COR-L47 (cell line): ENCODE measurements around the gene EXOC4.

Experiments used
- DNase-seq: peaks from one replicate; lab custom pipeline; 2025; lab: John Stamatoyannopoulos, UW

EXOC4 gene

GRCh38 chr7:133790911-133791310 lies 538.0 kb downstream of the EXOC4 start:
- no peak for DNase-seq

DNA sequence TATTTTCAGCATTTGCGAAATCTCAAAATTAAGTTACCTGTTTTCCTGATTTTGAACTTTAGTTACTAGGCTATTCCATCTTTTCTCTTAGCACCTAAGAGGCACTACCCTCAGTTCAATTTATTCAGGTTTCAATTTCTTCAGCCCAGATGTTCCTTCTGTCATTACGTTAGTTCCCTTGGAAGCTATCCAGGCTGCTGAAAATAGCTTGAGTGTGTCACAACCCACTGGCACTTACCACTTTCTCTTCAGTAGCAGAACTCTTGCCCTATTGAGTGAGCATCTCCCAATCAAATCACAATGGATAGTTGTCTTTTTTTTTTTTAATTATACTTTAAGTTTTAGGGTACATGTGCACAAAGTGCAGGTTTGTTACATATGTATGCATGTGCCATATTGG lies 541.6 kb downstream of the EXOC4 start:
- DNase-seq: no peak

DNA sequence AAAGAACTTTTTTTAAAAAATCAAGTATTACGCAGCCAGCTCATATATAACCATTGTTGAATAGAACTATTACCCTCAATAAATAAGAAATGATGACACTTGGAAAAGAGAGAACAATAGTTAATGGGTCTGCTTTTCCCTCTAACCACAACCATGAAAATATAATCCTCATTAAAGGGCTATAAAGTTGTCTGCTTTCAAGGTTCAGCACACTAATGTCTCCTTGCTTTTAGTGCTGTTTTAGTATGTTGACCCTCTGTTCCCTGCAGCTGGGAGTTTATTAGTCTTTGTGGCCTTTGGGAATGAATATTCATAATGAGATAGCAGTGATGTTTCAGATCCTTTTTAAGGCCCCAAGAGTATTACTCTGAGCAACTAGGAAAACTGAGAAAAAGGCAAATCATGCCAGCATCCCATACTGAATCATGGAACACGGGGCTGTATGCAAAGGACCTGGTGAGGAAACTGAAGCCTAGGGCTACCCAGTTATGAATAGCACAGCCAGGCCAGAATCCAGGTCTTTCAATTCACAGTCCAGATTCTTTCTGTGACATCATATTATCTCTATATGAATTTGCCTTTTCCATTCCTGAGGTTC lies 542.3 kb downstream of the EXOC4 start:
- no peak for DNase-seq

DNA sequence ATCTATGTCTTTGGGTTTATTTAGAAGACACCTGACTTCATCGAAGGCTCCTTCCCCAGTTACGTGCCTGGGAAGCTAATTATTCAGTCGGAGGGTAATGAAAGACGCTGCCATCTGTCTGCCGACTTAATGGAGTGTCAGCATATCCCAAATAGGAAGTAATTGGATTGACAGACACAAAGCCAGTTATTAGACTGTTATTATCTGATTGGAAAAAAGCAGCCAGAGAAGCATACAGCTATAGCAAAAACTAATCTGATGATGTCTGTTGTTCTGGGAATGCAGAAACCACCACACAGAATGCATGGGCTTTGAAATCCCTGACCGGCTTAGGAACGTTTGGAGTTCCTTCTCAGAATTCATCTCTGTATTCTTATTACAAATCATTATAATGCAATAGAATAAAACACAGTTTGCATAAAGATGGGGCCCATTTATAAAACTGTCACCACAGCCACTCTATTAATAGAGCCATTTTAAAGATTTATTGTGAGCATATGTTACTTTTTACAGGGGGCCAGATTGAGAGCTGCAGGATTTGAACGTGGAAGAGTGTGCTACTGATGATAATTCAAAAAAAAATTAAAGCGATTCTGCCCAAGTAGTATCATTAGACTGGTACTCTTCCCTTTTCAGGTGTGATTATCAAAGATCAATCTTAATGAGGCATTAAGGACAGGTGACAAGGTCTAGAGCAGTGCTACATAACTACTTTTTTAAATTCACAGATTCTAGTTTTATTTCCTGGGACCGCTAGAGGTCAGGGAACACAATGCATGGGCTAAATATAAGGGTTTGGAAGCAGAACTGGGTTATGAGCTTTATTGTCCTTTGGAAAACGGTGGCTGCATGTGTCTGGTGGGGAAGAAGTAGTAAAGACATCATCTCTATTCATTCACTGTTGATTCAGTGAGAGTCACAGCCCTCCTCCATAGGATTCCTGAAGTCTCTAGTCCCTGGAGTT lies 544.2 kb downstream of the EXOC4 start:
- DNase-seq: no peak

DNA sequence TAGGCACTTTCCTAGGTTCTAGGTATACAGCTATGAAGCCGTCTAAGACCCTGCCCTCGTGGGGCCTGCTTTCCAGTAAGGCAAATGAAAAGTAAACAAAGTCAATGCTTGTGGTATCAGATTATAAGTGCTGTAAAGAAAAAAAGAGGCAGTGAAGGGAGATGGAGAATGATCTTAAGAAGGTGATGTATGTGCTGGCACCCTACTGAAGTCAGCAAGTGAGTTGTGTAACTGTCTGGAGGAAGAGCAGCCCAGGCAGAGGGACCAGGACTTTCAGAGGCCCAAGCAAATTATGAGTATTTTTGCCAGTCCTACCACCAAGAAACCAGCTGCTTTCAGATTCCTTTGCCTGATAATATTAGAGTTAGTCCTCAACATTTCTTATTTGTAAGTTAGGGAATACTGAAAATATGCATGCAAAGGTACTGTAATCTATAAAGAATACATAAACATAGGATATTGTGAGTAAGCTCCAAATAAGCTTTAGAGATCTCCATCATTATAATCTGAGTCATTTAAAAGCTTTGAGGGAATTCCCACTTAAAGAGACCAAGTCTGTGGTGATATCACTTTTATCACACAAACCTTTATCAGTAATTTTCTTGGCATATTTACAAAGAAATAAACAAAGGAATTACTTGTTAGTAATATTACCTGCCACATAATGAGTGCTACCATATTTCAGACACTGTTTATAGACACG lies 545.1 kb downstream of the EXOC4 start:
- DNase-seq: no peak

- no peak for DNase-seq
Observed at GRCh38 chr7:133801341-133801740, 548.5 kb downstream of the EXOC4 start.

- no peak for DNase-seq
Observed at GRCh38 chr7:133804127-133804526, 551.2 kb downstream of the EXOC4 start.

GRCh38 chr7:133805426-133805825 lies 552.5 kb downstream of the EXOC4 start:
- DNase-seq: no peak

DNA sequence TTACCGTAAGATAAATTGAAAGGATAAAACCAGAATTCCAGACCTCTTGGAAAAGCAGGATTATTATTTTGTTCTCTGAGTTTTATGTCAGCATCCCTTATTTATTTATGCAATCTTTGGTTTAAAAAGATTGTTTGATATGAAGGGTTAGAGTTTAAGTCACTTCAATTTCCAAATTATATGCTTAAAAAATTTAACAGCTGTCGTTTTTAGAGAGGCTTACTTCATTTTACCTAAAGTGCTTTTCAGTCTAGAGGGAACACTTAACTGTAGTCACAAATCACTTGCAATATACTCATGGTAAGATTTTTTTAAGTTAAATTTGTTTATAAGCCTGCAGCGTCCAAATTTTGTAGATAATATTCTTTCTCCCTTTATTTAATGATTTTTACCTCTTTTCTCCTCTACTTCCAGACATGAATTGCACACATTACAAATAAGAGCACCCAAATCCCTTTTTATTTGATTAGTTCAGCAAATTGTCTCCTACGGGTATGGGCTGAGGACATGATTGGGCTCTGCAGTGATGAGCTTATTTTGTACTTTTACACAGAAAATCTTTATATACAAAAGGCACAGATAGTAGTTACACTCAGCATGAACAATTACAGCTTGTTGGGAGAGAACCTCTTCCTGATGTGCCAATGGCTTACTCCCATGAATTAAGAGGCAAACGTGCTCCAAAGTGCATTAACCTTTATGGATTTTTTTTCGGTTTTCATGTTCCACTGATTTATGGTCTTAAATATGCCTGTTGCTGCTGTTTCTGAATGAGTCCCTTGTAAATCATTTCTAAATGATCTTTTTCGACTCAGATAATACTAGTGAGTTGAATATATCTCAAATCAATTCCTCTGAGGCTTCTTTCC lies 555.0 kb downstream of the EXOC4 start:
- no peak for DNase-seq

GRCh38 chr7:133808493-133808866 lies 555.6 kb downstream of the EXOC4 start:
- DNase-seq: no peak

DNA sequence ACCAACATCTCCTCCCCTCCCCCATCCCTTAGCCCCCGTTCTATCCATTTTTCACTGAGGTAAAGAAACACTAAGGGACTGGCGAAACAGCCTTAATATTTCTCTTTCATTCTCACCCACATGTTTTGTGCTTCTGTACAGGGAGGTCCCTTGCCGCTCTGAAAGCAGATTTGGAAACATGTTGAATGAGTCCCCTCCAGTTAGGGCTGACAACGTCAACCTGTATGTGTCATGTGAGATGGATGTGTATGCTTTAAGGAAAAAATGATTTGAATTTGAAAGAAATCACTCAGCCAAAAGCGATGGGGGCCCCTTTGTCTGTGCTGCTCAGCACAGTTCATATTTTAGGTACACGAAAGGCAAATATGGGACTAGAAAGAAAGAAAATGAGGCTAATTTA lies 560.0 kb downstream of the EXOC4 start:
- DNase-seq: no peak

GRCh38 chr7:133815611-133816210 lies 562.8 kb downstream of the EXOC4 start:
- no peak for DNase-seq

GRCh38 chr7:133819695-133820094 lies 566.8 kb downstream of the EXOC4 start:
- DNase-seq: no peak

- DNase-seq: no peak
Observed at GRCh38 chr7:133820584-133820983, 567.7 kb downstream of the EXOC4 start.

- no peak for DNase-seq
Observed at GRCh38 chr7:133821171-133821570, 568.3 kb downstream of the EXOC4 start.

- no peak for DNase-seq
Observed at GRCh38 chr7:133822001-133822641, 569.2 kb downstream of the EXOC4 start.

- no peak for DNase-seq
Observed at GRCh38 chr7:133822868-133823552, 570.1 kb downstream of the EXOC4 start.

- DNase-seq: no peak
Observed at GRCh38 chr7:133824132-133824531, 571.3 kb downstream of the EXOC4 start.

DNA sequence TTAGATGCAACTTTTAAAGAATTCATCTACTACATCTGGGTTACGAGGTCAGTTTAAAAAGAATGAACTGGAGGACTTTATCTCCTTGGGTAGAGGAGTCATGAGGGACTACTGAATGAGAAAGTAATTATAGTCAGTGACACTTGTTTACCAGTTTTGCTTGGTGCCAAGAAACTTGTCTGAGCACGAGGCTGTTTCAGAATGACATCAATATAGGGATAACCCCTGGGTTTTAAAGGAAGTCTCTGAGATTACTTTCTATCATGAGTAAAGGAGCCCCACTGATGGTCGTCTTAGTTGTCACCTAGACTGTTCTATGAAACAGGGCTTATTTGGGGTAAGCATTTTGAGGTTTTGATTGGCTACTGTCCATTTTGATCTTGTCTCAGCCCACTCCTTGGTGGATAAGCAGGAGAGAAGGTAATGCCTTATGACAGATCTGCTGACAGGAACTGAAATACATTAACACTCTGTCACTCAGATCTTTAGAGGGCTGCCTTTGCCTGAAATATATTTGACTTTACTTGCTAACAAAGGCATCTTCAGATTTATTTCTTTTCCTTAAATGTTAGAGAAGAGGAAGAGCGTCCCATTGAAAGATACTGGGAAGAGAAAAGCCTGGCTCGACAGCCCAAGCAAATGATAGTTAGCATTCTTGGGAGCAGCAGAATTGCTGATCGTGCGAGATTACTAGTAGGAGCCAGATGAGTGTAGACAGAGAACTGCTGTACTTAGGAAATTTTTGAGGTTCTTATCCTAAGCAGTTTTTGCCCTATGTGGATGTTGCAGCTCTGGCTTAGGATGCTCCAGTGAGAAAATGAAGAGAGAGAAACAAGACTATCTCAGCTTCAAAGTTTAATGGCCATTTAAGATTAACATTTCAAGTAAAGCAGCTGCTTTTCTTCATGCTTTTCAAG lies 575.1 kb downstream of the EXOC4 start:
- no peak for DNase-seq
